Caco-2 (cell line): ENCODE results near the gene GPR61. TPM values are rescaled to one million over a fixed set of nuclear protein-coding genes. Genes with fewer than 3 reads are reported as not detected.

ENCODE experiments used
- BruUV-seq: library from RNA; stranded (reverse); fragments of 400-500 nt; replicated peaks from 2 replicates; lab custom pipeline; 2021; lab: Mats Ljungman, UMichigan
- CTCF ChIA-PET: fragments of 300-600 bp; sonication (Branson Sonifier 250); formaldehyde crosslinking; loops from one replicate; lab custom pipeline; 2022; ENCODE audit warnings: antibody characterized with exemption; lab: Charles Lee
- POLR2A ChIA-PET: fragments of 300-600 bp; sonication (Branson Sonifier 250); formaldehyde crosslinking; loops from one replicate; lab custom pipeline; 2022; ENCODE audit warnings: antibody characterized with exemption; lab: Charles Lee
- DNase-seq, 2 experiments: peaks; one replicate each; pipeline versions ENCODE4 v3.0.0 to v3.0.0-alpha.2; 2020 to 2022
- H3K27me3 ChIP-seq: replicated peaks from 2 replicates; pipeline ENCODE4 v1.6.0; 2011; ENCODE audit warnings: low read length; ENCODE audit not compliant: control insufficient read depth, insufficient read depth
- H3K36me3 ChIP-seq: 2 replicates; pipeline ENCODE4 v1.5.1; 2011; ENCODE audit warnings: low read length; ENCODE audit not compliant: control insufficient read depth, insufficient read depth
- H3K4me1 ChIP-seq: fragments of 250-450 bp; sonication (Bioruptor Pico); 2 replicates; pipeline ENCODE4 v1.5.1; 2020; ENCODE audit warnings: mild to moderate bottlenecking
- H3K4me3 ChIP-seq: 2 replicates; pipeline ENCODE4 v1.5.1; 2011; ENCODE audit warnings: low read depth, mild to moderate bottlenecking, control low read depth, low read length
- H3K9me3 ChIP-seq: fragments of 250-450 bp; sonication (Bioruptor Pico); 2 replicates; pipeline ENCODE4 v1.5.1; 2020; ENCODE audit warnings: mild to moderate bottlenecking, moderate library complexity
- H3K27ac Mint-ChIP-seq: one replicate; pipeline ENCODE4 v1.8.0; 2022; ENCODE audit warnings: mixed read lengths; ENCODE audit not compliant: unreplicated experiment
- H3K27me3 Mint-ChIP-seq: one replicate; pipeline ENCODE4 v1.8.0; 2022; ENCODE audit warnings: mixed read lengths; ENCODE audit not compliant: insufficient read depth, unreplicated experiment
- H3K36me3 Mint-ChIP-seq: one replicate; pipeline ENCODE4 v1.8.0; 2022; ENCODE audit warnings: mild to moderate bottlenecking, mixed read lengths; ENCODE audit not compliant: insufficient read depth, unreplicated experiment
- H3K4me1 Mint-ChIP-seq: one replicate; pipeline ENCODE4 v1.8.0; 2022; ENCODE audit warnings: low read depth, mixed read lengths; ENCODE audit not compliant: unreplicated experiment
- H3K4me3 Mint-ChIP-seq: one replicate; pipeline ENCODE4 v1.8.0; 2022; ENCODE audit warnings: mild to moderate bottlenecking, moderate library complexity, mixed read lengths; ENCODE audit not compliant: unreplicated experiment
- H3K9me3 Mint-ChIP-seq: one replicate; pipeline ENCODE4 v1.8.0; 2022; ENCODE audit warnings: mixed read lengths; ENCODE audit not compliant: unreplicated experiment
- intact Hi-C: fragments of 100-400 bp; cut with micrococcal nuclease; formaldehyde crosslinking; loops from one replicate; pipeline ENCODE4 v1.10.0; 2022; ENCODE audit not compliant: unreplicated experiment
- total RNA-seq: library from RNA; stranded (reverse); gene quantifications from 2 replicates; pipeline ENCODE4 v1.2.3, GENCODE V29; 2022
- TF ChIP-seq, protein P1 (sequence below), 2 experiments: fragments of 200-600 bp in 1 of 2; IDR thresholded peaks; 1 replicate in 1 of 2; 2 replicates in 1 of 2; pipeline versions ENCODE4 v1.5.1 to v1.8.0; 2011 to 2022; ENCODE audit warnings: antibody characterized with exemption in 1 of 2, control low read depth in 1 of 2, inconsistent platforms in 1 of 2, low read depth in 1 of 2, low read length in 1 of 2, mild to moderate bottlenecking in 1 of 2, moderate library complexity in 1 of 2; ENCODE audit not compliant: insufficient read depth in 1 of 2, severe bottlenecking in 1 of 2, unreplicated experiment in 1 of 2

The GPR61 gene
- total RNA-seq, 1 experiment from 2014 or later = not detected

DNA sequence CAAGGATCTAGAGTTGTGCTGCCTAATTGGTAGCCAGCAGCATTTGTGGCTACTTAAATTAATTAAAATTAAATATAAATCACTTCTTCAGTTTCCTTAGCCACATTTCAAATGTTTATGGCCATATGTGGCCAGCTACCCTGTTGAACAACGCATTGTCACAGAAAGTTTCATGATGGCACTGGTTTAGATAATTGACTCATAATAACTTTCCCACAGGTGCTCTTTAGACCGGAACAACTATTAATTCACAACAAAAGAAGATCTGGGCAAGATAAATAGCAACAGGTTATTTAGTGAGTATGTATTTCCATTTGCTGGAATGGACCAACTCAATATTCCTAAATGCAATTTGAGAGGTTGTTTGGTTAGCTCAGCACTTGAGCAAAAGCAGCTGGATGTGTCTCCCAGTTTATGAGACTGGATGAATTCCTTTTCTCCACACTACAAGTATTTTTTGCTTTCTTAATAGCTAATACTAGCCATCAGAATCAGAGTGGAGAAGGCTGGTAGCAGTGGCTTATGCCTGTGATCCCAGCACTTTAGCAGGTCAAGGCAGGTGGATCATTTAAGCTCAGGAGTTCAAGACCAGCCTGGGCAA lies 26.5 kb upstream of the GPR61 start:
- POLR2A ChIA-PET = no interaction called here
- H3K4me1 Mint-ChIP-seq = peaks cover 6% of the 10 kb centered on the region
- no peaks in the 10 kb centered on the region for H3K36me3 Mint-ChIP-seq
- DNase-seq = no peak
- Histone ChIP-seq H3K9me3 (no peaks in the 10 kb centered on the region), H3K4me3 (no peak overlapping the region), H3K4me1 (no peaks in the 10 kb centered on the region), H3K36me3 (no peaks in the 10 kb centered on the region), H3K27me3 (no peaks in the 10 kb centered on the region)
- TF ChIP-seq, protein P1, sequence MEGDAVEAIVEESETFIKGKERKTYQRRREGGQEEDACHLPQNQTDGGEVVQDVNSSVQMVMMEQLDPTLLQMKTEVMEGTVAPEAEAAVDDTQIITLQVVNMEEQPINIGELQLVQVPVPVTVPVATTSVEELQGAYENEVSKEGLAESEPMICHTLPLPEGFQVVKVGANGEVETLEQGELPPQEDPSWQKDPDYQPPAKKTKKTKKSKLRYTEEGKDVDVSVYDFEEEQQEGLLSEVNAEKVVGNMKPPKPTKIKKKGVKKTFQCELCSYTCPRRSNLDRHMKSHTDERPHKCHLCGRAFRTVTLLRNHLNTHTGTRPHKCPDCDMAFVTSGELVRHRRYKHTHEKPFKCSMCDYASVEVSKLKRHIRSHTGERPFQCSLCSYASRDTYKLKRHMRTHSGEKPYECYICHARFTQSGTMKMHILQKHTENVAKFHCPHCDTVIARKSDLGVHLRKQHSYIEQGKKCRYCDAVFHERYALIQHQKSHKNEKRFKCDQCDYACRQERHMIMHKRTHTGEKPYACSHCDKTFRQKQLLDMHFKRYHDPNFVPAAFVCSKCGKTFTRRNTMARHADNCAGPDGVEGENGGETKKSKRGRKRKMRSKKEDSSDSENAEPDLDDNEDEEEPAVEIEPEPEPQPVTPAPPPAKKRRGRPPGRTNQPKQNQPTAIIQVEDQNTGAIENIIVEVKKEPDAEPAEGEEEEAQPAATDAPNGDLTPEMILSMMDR (IDR thresholded peaks at IDR 0.05; ENCODE audit: insufficient read depth in 1 of 2, low read depth in 1 of 2, low read length in 1 of 2, severe bottlenecking in 1 of 2, unreplicated experiment in 1 of 2) = no peak
- no peak overlapping the region for H3K4me3 Mint-ChIP-seq
- CTCF ChIA-PET = no interaction called here
- BruUV-seq = no TSS peak
- peaks cover 10% of the 10 kb centered on the region for H3K27me3 Mint-ChIP-seq
- H3K9me3 Mint-ChIP-seq = no peaks in the 10 kb centered on the region
- H3K27ac Mint-ChIP-seq = no peak overlapping the region
- intact Hi-C loops = no loop called here

DNA sequence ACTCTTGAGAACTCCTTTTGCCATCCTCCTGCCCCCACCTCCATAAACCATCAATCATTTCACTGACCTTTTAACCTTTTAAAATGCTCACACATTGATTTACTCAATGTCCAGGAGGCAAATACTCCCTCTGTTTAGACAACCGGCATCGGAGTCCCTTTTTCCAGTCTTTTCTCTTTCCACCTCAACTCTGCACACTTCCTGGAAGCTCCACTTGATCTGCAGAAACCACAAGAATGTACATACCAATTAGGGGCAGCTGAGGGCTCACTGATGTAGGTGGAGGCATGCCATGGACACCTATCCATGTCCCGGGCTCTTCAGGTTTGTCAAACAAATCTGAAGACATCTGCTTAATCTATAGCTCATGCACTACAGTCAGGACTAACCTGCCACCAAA lies 24.8 kb upstream of the GPR61 start:
- TF ChIP-seq, protein P1 (IDR thresholded peaks at IDR 0.05; ENCODE audit: insufficient read depth in 1 of 2, low read depth in 1 of 2, low read length in 1 of 2, severe bottlenecking in 1 of 2, unreplicated experiment in 1 of 2) = no peak
- H3K27ac Mint-ChIP-seq = no peak overlapping the region
- intact Hi-C loops = no loop called here
- Histone ChIP-seq H3K4me1 (no peaks in the 10 kb centered on the region), H3K4me3 (no peak overlapping the region), H3K27me3 (no peaks in the 10 kb centered on the region), H3K9me3 (no peaks in the 10 kb centered on the region), H3K36me3 (no peaks in the 10 kb centered on the region)
- peaks cover 6% of the 10 kb centered on the region for H3K4me1 Mint-ChIP-seq
- ChIA-PET POLR2A (no interaction called here), CTCF (interaction anchor here (0.7 kb wide), 1 partner anchor 97 kb away, joined by 3 read pairs; no protein-coding TSS in a partner anchor)
- no peaks in the 10 kb centered on the region for H3K9me3 Mint-ChIP-seq
- no peaks in the 10 kb centered on the region for H3K36me3 Mint-ChIP-seq
- DNase-seq = no peak
- peaks cover 5% of the 10 kb centered on the region for H3K27me3 Mint-ChIP-seq
- no peak overlapping the region for H3K4me3 Mint-ChIP-seq
- no TSS peak for BruUV-seq

DNA sequence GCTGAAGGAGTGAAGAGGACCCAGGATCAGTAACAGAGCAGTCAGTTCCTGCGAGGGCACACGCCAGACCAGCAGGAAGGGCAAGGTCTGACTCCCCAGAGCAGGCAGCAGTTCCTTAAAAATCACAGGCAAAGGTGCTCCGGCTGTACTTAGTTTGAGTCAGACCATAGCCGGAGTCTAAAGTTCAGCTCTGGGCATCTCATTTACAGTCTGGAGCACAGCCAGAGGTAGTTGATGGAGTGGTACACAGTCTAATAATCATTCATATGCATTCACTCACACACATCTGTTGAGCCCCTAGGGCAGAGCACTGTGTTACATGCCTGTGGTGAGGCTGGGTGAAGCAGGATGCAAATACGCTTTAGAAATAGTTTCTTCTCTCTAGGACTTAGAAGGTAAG lies 22.8 kb upstream of the GPR61 start:
- TF ChIP-seq, protein P1 (IDR thresholded peaks at IDR 0.05; ENCODE audit: insufficient read depth in 1 of 2, low read depth in 1 of 2, low read length in 1 of 2, severe bottlenecking in 1 of 2, unreplicated experiment in 1 of 2) = no peak
- no peak overlapping the region for H3K4me3 ChIP-seq
- H3K4me3 Mint-ChIP-seq = no peak overlapping the region
- POLR2A ChIA-PET = no interaction called here
- no peaks in the 10 kb centered on the region for H3K9me3 Mint-ChIP-seq
- DNase-seq = no peak
- no peaks in the 10 kb centered on the region for H3K9me3 ChIP-seq
- H3K4me1 Mint-ChIP-seq = no peaks in the 10 kb centered on the region
- intact Hi-C loops = no loop called here
- H3K4me1 ChIP-seq = no peaks in the 10 kb centered on the region
- no peaks in the 10 kb centered on the region for H3K27me3 ChIP-seq
- H3K27ac Mint-ChIP-seq = no peak overlapping the region
- H3K36me3 Mint-ChIP-seq = no peaks in the 10 kb centered on the region
- H3K27me3 Mint-ChIP-seq = no peaks in the 10 kb centered on the region
- CTCF ChIA-PET = interaction anchor here (0.9 kb wide), 1 partner anchor 23 kb away, joined by 3 read pairs; the partner anchor contains the start of gene CYB561D1
- H3K36me3 ChIP-seq = no peaks in the 10 kb centered on the region
- BruUV-seq = no TSS peak
